ENCODE data around the gene EDIL3.

Gene EDIL3

DNA sequence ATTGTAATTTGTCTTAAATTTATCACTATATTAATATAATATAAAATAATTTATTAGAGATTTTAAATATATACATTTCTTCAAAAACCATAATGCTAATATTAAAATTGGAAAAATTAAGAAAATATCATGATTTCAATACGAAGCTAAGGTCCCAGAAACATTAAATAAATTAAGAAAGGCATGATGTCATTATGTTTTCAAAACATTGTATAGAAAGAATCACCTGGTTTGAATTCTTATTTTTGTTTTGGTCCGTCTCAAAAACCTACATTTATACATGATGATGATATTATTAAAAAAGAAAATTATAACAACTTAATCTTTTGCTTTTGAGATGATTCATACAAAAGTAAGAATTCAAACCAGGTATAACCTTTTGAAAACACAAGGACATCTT lies 8.2 kb upstream of the EDIL3 start:
- Histone ChIP-seq H3K27me3 (ENCODE audit: control insufficient read depth, insufficient read depth, low read length) (peaks cover 3% of the 10 kb centered on the region), H3K4me1 (ENCODE audit: control insufficient read depth, insufficient read depth, low read length) (peaks cover 7% of the 10 kb centered on the region), H3K9me3 (replicated peaks; ENCODE audit: low read length) (no peaks in the 10 kb centered on the region), H3K9ac (ENCODE audit: low read depth, low read length) (no peak overlapping the region), H3K36me3 (ENCODE audit: insufficient read depth, low read length) (no peaks in the 10 kb centered on the region), H3K4me3 (ENCODE audit: low read length) (no peak overlapping the region), H3K4me2 (ENCODE audit: low read length) (no peak overlapping the region)

DNA sequence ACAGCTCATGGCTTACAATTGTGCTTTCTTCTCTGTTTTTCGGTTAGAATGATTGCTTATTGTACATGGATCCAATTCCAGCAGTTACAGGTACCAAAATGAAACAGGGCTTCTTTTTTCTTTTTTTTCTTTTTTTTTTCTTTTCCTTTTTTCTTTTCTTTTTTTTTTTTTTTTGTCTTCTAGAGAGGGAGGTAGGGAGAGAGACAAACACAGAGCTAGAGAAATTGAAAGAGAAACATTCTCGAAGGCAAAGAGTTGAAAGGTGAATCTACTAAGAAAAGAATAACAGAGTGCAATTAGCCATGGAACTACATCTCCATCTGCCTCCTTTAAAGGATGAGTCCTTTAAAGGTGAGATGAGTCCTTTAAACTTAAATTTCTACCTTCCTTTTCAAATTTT lies 1.0 kb upstream of the EDIL3 start:
- Histone ChIP-seq H3K4me1 (ENCODE audit: control insufficient read depth, insufficient read depth, low read length) (peaks cover 21% of the 10 kb centered on the region), H3K9me3 (replicated peaks; ENCODE audit: low read length) (no peaks in the 10 kb centered on the region), H3K9ac (ENCODE audit: low read depth, low read length) (no peak overlapping the region), H3K27me3 (ENCODE audit: control insufficient read depth, insufficient read depth, low read length) (peaks cover 52% of the 10 kb centered on the region), H3K4me2 (ENCODE audit: low read length) (no peak overlapping the region), H3K4me3 (ENCODE audit: low read length) (no peak overlapping the region), H3K36me3 (ENCODE audit: insufficient read depth, low read length) (no peaks in the 10 kb centered on the region)

DNA sequence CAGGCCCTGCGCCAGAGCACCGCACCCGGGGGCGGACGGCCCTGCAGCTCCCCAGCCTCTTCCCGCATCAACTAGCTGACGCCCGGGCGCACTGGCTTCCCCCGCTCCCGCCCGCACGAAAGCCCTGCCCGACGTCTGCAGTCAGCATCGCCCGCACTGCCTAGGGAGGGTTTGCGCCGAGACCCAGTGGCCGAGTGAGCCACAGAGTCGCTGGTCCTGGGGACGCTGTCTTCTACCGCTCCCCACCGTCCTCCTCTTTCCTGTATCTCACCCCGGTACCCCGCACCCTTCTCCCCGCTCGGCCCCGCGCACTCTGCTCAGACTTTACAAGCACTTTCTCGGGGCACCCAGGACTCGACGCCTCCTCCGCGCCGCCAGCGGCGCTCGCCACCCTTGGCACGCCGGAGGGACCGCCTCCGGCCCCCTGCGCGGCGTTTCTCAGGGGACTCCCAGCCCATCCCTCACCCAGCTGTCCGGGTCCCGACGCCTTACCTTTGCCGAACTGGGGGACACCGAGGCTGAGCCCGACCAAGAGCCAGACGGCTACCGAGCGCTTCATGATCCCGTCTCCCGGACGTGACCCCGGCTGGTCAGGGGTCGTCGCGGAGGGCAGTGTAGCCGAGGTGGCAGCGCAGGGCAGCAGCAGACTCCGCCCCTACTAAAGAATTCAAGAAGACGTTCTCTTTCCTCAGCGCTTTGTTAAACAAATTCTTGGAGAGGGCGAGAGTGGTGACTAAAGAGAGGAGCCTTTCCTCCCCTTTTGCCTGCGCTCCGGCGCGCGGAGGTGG lies 670 bp downstream of the EDIL3 start:
- H3K4me1 ChIP-seq (ENCODE audit: control insufficient read depth, insufficient read depth, low read length): peaks cover 21% of the 10 kb centered on the region
- no peaks in the 10 kb centered on the region for H3K36me3 ChIP-seq (ENCODE audit: insufficient read depth, low read length)
- peak overlapping the region; percentile 90 for H3K4me2 ChIP-seq (ENCODE audit: low read length)
- H3K9me3 ChIP-seq (replicated peaks; ENCODE audit: low read length): no peaks in the 10 kb centered on the region
- peak overlapping the region; percentile 80 for H3K4me3 ChIP-seq (ENCODE audit: low read length)
- H3K27me3 ChIP-seq (ENCODE audit: control insufficient read depth, insufficient read depth, low read length): peaks cover 56% of the 10 kb centered on the region
- peak overlapping the region; percentile 64 for H3K9ac ChIP-seq (ENCODE audit: low read depth, low read length)

DNA sequence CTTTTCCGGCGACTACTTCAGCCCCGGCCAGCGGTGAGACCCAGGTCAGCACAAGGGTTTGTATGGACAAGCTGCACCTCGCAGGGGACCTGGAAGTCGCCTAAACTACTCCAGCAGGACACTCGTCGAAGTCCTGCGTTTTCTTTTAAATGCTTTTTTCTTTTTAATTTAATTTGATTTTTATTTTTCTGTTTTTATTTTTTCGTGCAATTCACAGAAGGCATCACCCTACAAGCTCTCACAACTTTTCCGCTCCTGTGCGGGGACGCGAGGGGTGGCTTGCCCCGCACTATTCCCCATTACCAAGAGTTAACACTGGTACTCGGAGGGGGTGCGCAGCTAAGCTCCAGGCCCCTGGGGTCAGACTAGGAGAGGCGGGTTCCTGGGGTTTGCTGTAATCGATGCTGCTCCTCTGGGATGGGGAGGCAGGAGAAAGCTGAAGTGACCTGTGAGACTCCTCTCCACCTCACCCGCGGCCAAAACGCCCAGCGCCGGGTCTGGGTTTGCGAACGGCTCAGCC lies 1.3 kb downstream of the EDIL3 start:
- Histone ChIP-seq H3K9me3 (replicated peaks; ENCODE audit: low read length) (no peaks in the 10 kb centered on the region), H3K9ac (ENCODE audit: low read depth, low read length) (peak overlapping the region; percentile 64), H3K4me3 (ENCODE audit: low read length) (peak overlapping the region; percentile 80), H3K4me1 (ENCODE audit: control insufficient read depth, insufficient read depth, low read length) (peaks cover 21% of the 10 kb centered on the region), H3K27me3 (ENCODE audit: control insufficient read depth, insufficient read depth, low read length) (peaks cover 56% of the 10 kb centered on the region), H3K36me3 (ENCODE audit: insufficient read depth, low read length) (no peaks in the 10 kb centered on the region), H3K4me2 (ENCODE audit: low read length) (peak overlapping the region; percentile 90)

GRCh38 chr5:84382363-84383295 lies 2.1 kb downstream of the EDIL3 start:
- no peaks in the 10 kb centered on the region for H3K9me3 ChIP-seq (replicated peaks; ENCODE audit: low read length)
- peak overlapping the region; percentile 90 for H3K4me2 ChIP-seq (ENCODE audit: low read length)
- H3K36me3 ChIP-seq (ENCODE audit: insufficient read depth, low read length): no peaks in the 10 kb centered on the region
- H3K9ac ChIP-seq (ENCODE audit: low read depth, low read length): peak overlapping the region; percentile 64
- H3K4me1 ChIP-seq (ENCODE audit: control insufficient read depth, insufficient read depth, low read length): peaks cover 21% of the 10 kb centered on the region
- H3K4me3 ChIP-seq (ENCODE audit: low read length): peak overlapping the region; percentile 80
- peaks cover 56% of the 10 kb centered on the region for H3K27me3 ChIP-seq (ENCODE audit: control insufficient read depth, insufficient read depth, low read length)

- Histone ChIP-seq H3K27me3 (ENCODE audit: control insufficient read depth, insufficient read depth, low read length) (peaks cover 56% of the 10 kb centered on the region), H3K4me2 (ENCODE audit: low read length) (peak overlapping the region; percentile 90), H3K4me1 (ENCODE audit: control insufficient read depth, insufficient read depth, low read length) (peaks cover 21% of the 10 kb centered on the region), H3K36me3 (ENCODE audit: insufficient read depth, low read length) (no peaks in the 10 kb centered on the region), H3K4me3 (ENCODE audit: low read length) (peak overlapping the region; percentile 80), H3K9me3 (replicated peaks; ENCODE audit: low read length) (no peaks in the 10 kb centered on the region), H3K9ac (ENCODE audit: low read depth, low read length) (peak overlapping the region; percentile 64)
These were observed 2.9 kb downstream of the EDIL3 start for GRCh38 chr5:84381502-84382362.

DNA sequence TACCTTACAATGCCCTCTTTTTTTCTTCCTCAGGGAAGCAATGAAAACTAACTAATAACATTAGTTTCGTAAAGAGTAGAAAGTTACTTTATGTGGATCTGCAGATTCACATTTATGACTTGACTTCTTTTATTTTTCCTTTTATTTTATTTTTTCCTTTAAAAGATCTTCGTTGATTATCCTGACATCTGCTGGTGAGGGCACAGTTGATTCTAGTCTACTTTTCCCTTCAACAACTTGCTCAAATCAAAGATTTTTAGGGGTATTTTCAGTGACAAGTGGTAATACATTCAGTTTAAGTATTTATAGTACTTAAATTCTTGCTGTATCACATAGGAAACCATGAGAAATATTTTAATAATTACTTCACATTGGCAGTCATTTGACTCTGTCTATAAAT lies 4.9 kb downstream of the EDIL3 start:
- Histone ChIP-seq H3K4me3 (ENCODE audit: low read length) (no peak overlapping the region), H3K9me3 (replicated peaks; ENCODE audit: low read length) (no peaks in the 10 kb centered on the region), H3K4me2 (ENCODE audit: low read length) (no peak overlapping the region), H3K4me1 (ENCODE audit: control insufficient read depth, insufficient read depth, low read length) (peaks cover 21% of the 10 kb centered on the region), H3K36me3 (ENCODE audit: insufficient read depth, low read length) (no peaks in the 10 kb centered on the region), H3K27me3 (ENCODE audit: control insufficient read depth, insufficient read depth, low read length) (peaks cover 40% of the 10 kb centered on the region), H3K9ac (ENCODE audit: low read depth, low read length) (no peak overlapping the region)

- Histone ChIP-seq H3K9me3 (replicated peaks; ENCODE audit: low read length) (no peaks in the 10 kb centered on the region), H3K4me1 (ENCODE audit: control insufficient read depth, insufficient read depth, low read length) (peaks cover 18% of the 10 kb centered on the region), H3K9ac (ENCODE audit: low read depth, low read length) (peak overlapping the region; percentile 30), H3K27me3 (ENCODE audit: control insufficient read depth, insufficient read depth, low read length) (peaks cover 34% of the 10 kb centered on the region), H3K4me3 (ENCODE audit: low read length) (no peak overlapping the region), H3K36me3 (ENCODE audit: insufficient read depth, low read length) (no peaks in the 10 kb centered on the region), H3K4me2 (ENCODE audit: low read length) (peak overlapping the region; percentile 37)
These were observed 5.7 kb downstream of the EDIL3 start for GRCh38 chr5:84378961-84379360.

GRCh38 chr5:84378420-84378819 lies 6.3 kb downstream of the EDIL3 start:
- peaks cover 28% of the 10 kb centered on the region for H3K27me3 ChIP-seq (ENCODE audit: control insufficient read depth, insufficient read depth, low read length)

GRCh38 chr5:84376346-84376745 lies 8.3 kb downstream of the EDIL3 start:
- Histone ChIP-seq H3K4me2 (ENCODE audit: low read length) (no peak overlapping the region), H3K27me3 (ENCODE audit: control insufficient read depth, insufficient read depth, low read length) (peaks cover 9% of the 10 kb centered on the region), H3K9ac (ENCODE audit: low read depth, low read length) (no peak overlapping the region), H3K4me1 (ENCODE audit: control insufficient read depth, insufficient read depth, low read length) (no peaks in the 10 kb centered on the region), H3K4me3 (ENCODE audit: low read length) (no peak overlapping the region), H3K9me3 (replicated peaks; ENCODE audit: low read length) (no peaks in the 10 kb centered on the region), H3K36me3 (ENCODE audit: insufficient read depth, low read length) (no peaks in the 10 kb centered on the region)

More at GRCh38 chr5:84378420-84378819, 6.3 kb downstream of the EDIL3 start:
- H3K9me3 ChIP-seq (replicated peaks; ENCODE audit: low read length): no peaks in the 10 kb centered on the region
- no peaks in the 10 kb centered on the region for H3K36me3 ChIP-seq (ENCODE audit: insufficient read depth, low read length)
- peak overlapping the region; percentile 37 for H3K4me2 ChIP-seq (ENCODE audit: low read length)
- no peak overlapping the region for H3K4me3 ChIP-seq (ENCODE audit: low read length)
- H3K9ac ChIP-seq (ENCODE audit: low read depth, low read length): peak overlapping the region; percentile 30
- H3K4me1 ChIP-seq (ENCODE audit: control insufficient read depth, insufficient read depth, low read length): peaks cover 13% of the 10 kb centered on the region

DNA sequence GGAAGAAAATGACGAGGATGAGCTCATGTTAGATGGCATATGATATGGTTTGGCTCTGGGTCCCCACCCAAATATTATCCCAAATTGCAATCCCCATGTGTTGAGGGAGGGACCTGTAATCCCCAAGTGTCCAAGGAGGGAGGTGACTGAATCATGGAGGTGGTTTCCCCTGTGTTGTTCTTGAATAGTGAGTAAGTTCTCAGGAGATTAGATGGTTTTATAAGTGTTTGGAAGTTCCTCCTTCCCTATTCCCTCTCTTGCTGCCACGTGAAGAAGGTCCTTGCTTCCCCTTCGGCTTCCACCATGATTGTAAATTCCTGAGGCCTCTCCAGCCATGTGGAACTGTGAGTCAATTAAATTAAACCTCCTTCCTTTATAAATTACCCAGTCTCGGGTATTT lies 10.1 kb downstream of the EDIL3 start:
- no peaks in the 10 kb centered on the region for H3K4me1 ChIP-seq (ENCODE audit: control insufficient read depth, insufficient read depth, low read length)
- no peak overlapping the region for H3K4me2 ChIP-seq (ENCODE audit: low read length)
- no peak overlapping the region for H3K9ac ChIP-seq (ENCODE audit: low read depth, low read length)
- H3K9me3 ChIP-seq (replicated peaks; ENCODE audit: low read length): no peaks in the 10 kb centered on the region
- no peaks in the 10 kb centered on the region for H3K27me3 ChIP-seq (ENCODE audit: control insufficient read depth, insufficient read depth, low read length)
- H3K4me3 ChIP-seq (ENCODE audit: low read length): no peak overlapping the region
- H3K36me3 ChIP-seq (ENCODE audit: insufficient read depth, low read length): no peaks in the 10 kb centered on the region

Measured in skeletal muscle satellite cell (primary cell).